Measurements from ENCODE around the gene LAMC3. TPM values are rescaled to one million over a fixed set of nuclear protein-coding genes. Genes with fewer than 3 reads are reported as not detected.
A peak's percentile ranks its signal among the peaks of the same experiment; 100 is the strongest.

The LAMC3 gene
- total and polyA plus RNA-seq, 9 of the 15 experiments (the other 6 are each of a cell fraction or from before 2014, with no cell fraction given): 0.10 TPM; not detected in 8

GRCh38 chr9:130972277-130972956, 36.6 kb upstream of the LAMC3 start:
- Histone ChIP-seq H3K36me3 (ENCODE audit: control insufficient read depth, insufficient read depth, low read length) (no peaks in the 10 kb centered on the region), H3K9me1 (ENCODE audit: control insufficient read depth, insufficient read depth, low read length) (no peaks in the 10 kb centered on the region), H3K4me2 (ENCODE audit: insufficient read depth, low read length) (no peak overlapping the region), H3K27me3 (ENCODE audit: control insufficient read depth in 2 of 2, insufficient read depth in 2 of 2, low read length in 2 of 2) (peaks cover 79 to 98% of the 10 kb centered on the region in 2 experiments), H4K20me1 (replicated peaks; ENCODE audit: control insufficient read depth, insufficient read depth, low read length) (peaks cover 52% of the 10 kb centered on the region), H3K4me3 (no peak overlapping the region), H3K79me2 (ENCODE audit: control insufficient read depth, insufficient read depth, low read length) (no peaks in the 10 kb centered on the region), H3K9ac (ENCODE audit: insufficient read depth in 1 of 2, low read depth in 2 of 2, low read length in 2 of 2) (no peak overlapping the region; a peak in 1 of 4 replicates), H3K4me1 (replicated peaks in 1 of 2; ENCODE audit: control insufficient read depth in 2 of 2, insufficient read depth in 2 of 2, low read length in 2 of 2) (peaks cover 0 to 14% of the 10 kb centered on the region in 2 experiments; a peak in 1 of 5 replicates), H3K27ac (ENCODE audit: extremely low read depth, low read depth, low read length) (no peak overlapping the region), H3K9me3 (replicated peaks; ENCODE audit: control insufficient read depth, insufficient read depth, low read depth, low read length) (no peaks in the 10 kb centered on the region; the same call in 1 of the 2 replicates), H2AFZ (ENCODE audit: low read depth, low read length) (no peak overlapping the region)
- in situ Hi-C loops (cut with MboI) (no loop called here), intact Hi-C loops (cut with micrococcal nuclease) (no loop called here)
- ATAC-seq (peak; percentile 1), DNase-seq (ENCODE audit: extremely low read depth in 1 of 4, low spot score in 3 of 4) (peak in 1 of 4 experiments; percentile 63), FAIRE-seq (no peak)
- no peak for TF ChIP-seq ZKSCAN8 (CRISPR knock-in tag; IDR thresholded peaks at IDR 0.05)
- TF ChIP-seq FOSL1 (tag; conservative IDR thresholded peaks at IDR 0.05): no peak
- TF ChIP-seq ARHGAP35 (IDR thresholded peaks at IDR 0.05; ENCODE audit: partially characterized antibody): no peak
- TF ChIP-seq SMAD4 (CRISPR knock-in tag; conservative IDR thresholded peaks at IDR 0.05): no peak
- TF ChIP-seq SMAD2 (IDR thresholded peaks at IDR 0.05; ENCODE audit: low read depth, low read length): no peak
- TF ChIP-seq SNAPC5 (CRISPR knock-in tag; IDR thresholded peaks at IDR 0.05): no peak
- TF ChIP-seq MAX (CRISPR knock-in tag; IDR thresholded peaks at IDR 0.05): no peak
- TF ChIP-seq CREB3 (tag; conservative IDR thresholded peaks at IDR 0.05; ENCODE audit: low read depth): no peak
- no peak for TF ChIP-seq GATA2 (CRISPR knock-in tag; IDR thresholded peaks at IDR 0.05)
- no peak for TF ChIP-seq FIP1L1 (IDR thresholded peaks at IDR 0.05; ENCODE audit: low read depth, low read length, poor library complexity, severe bottlenecking)
- no peak for TF ChIP-seq ZFP1 (CRISPR knock-in tag; IDR thresholded peaks at IDR 0.05)
- TF ChIP-seq TGIF2 (CRISPR knock-in tag; IDR thresholded peaks at IDR 0.05): no peak
- ChIA-PET CTCF (ENCODE audit: low intra/inter-chr PET ratio) (no interaction called here), POLR2A (interaction anchor here (0.6 to 4.2 kb wide), 11 partner anchors 9 to 106 kb away, joined by 3 to 86 read pairs (median 5); no protein-coding TSS in a partner anchor)
- BruUV-seq (replicated peaks): no TSS peak
- WGBS (ENCODE audit: insufficient coverage, low coverage, missing lambda C conversion rate): 2% methylated on average over 6 of the region's 6 CpGs

All from K562 (cell line).